Urinary bladder (tissue), 4 donors: ENCODE data around the gene KRTAP2-4. TPM values are rescaled to one million over a fixed set of nuclear protein-coding genes. Genes with fewer than 3 reads are reported as not detected.
"Not testable (repeated sequence)": the region's sequence is repeated elsewhere in the genome, so short reads cannot be mapped to it uniquely, and the experiment has no call there.

Experiments
- DNase-seq: peaks from one replicate; pipeline ENCODE4 v3.0.0-alpha.2; 2015; ENCODE audit errors: extremely low spot score
- H3K27ac ChIP-seq: one replicate; pipeline ENCODE4 v1.5.1; 2013; ENCODE audit warnings: low read depth, mild to moderate bottlenecking, moderate library complexity
- H3K36me3 ChIP-seq: one replicate; pipeline ENCODE4 v1.6.1; 2013; ENCODE audit warnings: mild to moderate bottlenecking, moderate library complexity; ENCODE audit not compliant: insufficient read depth
- H3K4me1 ChIP-seq: one replicate; pipeline ENCODE4 v1.6.1; 2013; ENCODE audit warnings: mild to moderate bottlenecking, moderate library complexity; ENCODE audit not compliant: insufficient read depth
- H3K4me3 ChIP-seq: one replicate; pipeline ENCODE4 v1.5.1; 2013; ENCODE audit warnings: low read depth, low read length
- WGBS: extraction: QIAGEN DNeasy Blood & Tissue Kit; methylation state at CpG from one replicate; pipeline ENCODE4 v1.1.7; 2013; 5-methylcytosine and 5-hydroxymethylcytosine counted together
- polyA plus RNA-seq: library from polyadenylated mRNA; stranded (reverse); fragments of 200-250 nt; gene quantifications from one replicate; pipeline ENCODE4 v1.2.3, GENCODE V29; 2013
- total RNA-seq: library from RNA; depleted of rRNA; stranded (reverse); fragments of >200 nt; gene quantifications from one replicate; pipeline ENCODE4 v1.2.3, GENCODE V29; 2014
- donor health status: healthy with polysubstance abuse.
- donor health status: healthy.

The KRTAP2-4 gene
- total and polyA plus RNA-seq, 2 donors = not detected

GRCh38 chr17:41037853-41038350 lies 27.8 kb downstream of the KRTAP2-4 start:
- WGBS = 75% methylated on average over 2 of the region's 2 CpGs
- Histone ChIP-seq H3K4me1 (no peaks in the 10 kb centered on the region), H3K4me3 (no peak overlapping the region), H3K36me3 (no peaks in the 10 kb centered on the region), H3K27ac (no peak overlapping the region)
- no peak for DNase-seq

DNA sequence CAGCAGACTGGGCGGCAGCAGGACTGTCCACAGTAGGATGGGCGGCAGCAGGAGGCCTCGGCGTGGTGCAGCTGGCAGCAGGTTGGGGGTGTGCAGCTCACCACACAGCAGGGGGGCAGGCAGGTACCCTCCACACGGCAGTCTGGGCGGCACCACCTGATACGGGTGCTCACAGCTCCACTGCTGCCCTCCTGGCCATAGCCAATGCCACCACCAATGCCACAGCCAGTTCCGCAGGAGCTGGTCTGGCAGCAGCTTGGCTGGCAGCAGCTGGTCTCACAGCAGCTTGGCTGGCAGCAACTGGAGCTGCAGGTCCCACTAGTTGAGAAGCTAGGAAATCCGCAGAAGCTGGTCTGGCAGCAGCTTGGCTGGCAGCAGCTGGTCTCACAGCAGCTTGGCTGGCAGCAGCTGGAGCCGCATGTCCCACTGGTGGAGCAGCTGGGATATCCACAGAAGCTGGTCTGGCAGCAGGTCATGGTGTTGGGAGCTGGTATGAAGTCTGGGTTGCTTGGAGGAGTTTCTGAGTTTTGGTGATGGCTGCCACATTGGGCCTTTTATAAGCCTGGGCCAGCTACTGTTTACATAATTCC lies 31.2 kb downstream of the KRTAP2-4 start, which contains the start of gene KRTAP1-3:
Gene KRTAP1-3 (minus strand): TSS at position 529 of the 590 bp plus-strand sequence. CDS start 53 bp downstream, at position 476.
- H3K27ac ChIP-seq, H3K4me1 ChIP-seq, DNase-seq, H3K36me3 ChIP-seq, H3K4me3 ChIP-seq: not testable (repeated sequence)
- WGBS = 88% methylated on average over 10 of the region's 10 CpGs

GRCh38 chr17:41029633-41030245 lies 35.9 kb downstream of the KRTAP2-4 start, which contains the start of gene KRTAP1-4:
TSS of gene KRTAP1-4 (minus strand) at chr17:41030195. CDS start at chr17:41030078, 117 bp downstream.
- Histone ChIP-seq H3K4me3 (no peak within 1 kb of the TSS), H3K36me3 (no peaks in the 10 kb centered on the region), H3K4me1 (no peaks in the 10 kb centered on the region), H3K27ac (no peak within 1 kb of the TSS)
- 90% methylated on average over 12 of the region's 12 CpGs for WGBS
- DNase-seq = no peak

- no peak for DNase-seq
- H3K36me3 ChIP-seq = no peaks in the 10 kb centered on the region
- H3K4me3 ChIP-seq = no peak within 1 kb of the TSS
- H3K4me1 ChIP-seq = no peaks in the 10 kb centered on the region
- H3K27ac ChIP-seq = no peak within 1 kb of the TSS
- WGBS = 67% methylated on average over 9 of the region's 9 CpGs
Observed at GRCh38 chr17:41026715-41027471, 38.8 kb downstream of the KRTAP2-4 start, which contains the start of gene KRTAP1-5. TSS of gene KRTAP1-5 (minus strand) at chr17:41027208. CDS start at chr17:41027155, 53 bp downstream.

GRCh38 chr17:41024697-41025096 lies 41.0 kb downstream of the KRTAP2-4 start:
- no peaks in the 10 kb centered on the region for H3K4me1 ChIP-seq
- H3K27ac ChIP-seq = no peak overlapping the region
- WGBS = 68% methylated on average over 3 of the region's 3 CpGs
- no peak for DNase-seq
- H3K4me3 ChIP-seq = no peak overlapping the region
- H3K36me3 ChIP-seq = no peaks in the 10 kb centered on the region

- no peak for DNase-seq
- H3K36me3 ChIP-seq = no peaks in the 10 kb centered on the region
- H3K4me3 ChIP-seq = no peak overlapping the region
- no peak overlapping the region for H3K27ac ChIP-seq
- no peaks in the 10 kb centered on the region for H3K4me1 ChIP-seq
Observed at GRCh38 chr17:41020336-41020735, 45.3 kb downstream of the KRTAP2-4 start.

DNA sequence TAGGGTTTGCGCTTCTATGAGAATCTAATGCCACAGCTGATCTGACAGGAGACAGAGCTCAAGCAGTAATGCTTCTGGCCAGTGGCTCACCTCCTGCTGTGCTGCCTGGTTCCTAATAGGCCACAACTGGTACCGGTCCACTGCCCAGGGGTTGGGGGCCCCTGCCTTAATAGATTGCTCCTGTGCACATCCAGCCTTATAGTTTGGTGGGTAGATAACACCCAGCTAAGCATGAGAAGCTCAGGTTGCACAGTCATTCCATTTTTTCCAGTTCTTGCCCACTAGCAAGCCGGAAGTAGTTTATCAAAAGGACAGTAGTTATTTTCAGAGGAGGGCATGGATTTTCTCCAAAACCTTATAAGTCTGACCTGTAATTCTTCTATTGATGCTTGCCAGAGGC lies 46.3 kb downstream of the KRTAP2-4 start:
- Histone ChIP-seq H3K4me3 (no peak overlapping the region), H3K27ac (no peak overlapping the region), H3K4me1 (no peaks in the 10 kb centered on the region), H3K36me3 (no peaks in the 10 kb centered on the region)
- DNase-seq = no peak
- WGBS = 93% methylated on average over 3 of the region's 3 CpGs

DNA sequence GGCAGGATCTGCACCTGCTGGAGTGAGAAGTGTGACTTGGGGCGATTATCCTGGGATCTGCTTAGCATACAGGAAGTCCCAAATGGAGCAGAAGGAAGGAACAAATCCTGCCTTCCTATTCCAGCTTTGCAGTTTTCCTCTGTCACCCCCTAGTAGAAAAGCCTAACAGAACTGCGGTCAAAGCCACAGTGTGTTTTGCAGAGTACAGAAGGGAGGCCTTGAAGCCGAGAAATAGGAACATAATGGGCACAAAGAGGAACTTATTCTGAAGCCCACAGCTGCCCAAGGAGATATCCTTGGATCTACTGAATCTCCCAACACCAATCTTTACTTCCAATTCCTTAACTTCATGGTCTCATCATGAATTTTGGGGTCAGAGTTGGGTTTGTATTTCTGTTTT lies 47.1 kb downstream of the KRTAP2-4 start:
- H3K4me3 ChIP-seq = no peak overlapping the region
- WGBS = 84% methylated on average over 3 of the region's 3 CpGs
- DNase-seq = no peak
- no peaks in the 10 kb centered on the region for H3K36me3 ChIP-seq
- no peak overlapping the region for H3K27ac ChIP-seq
- no peaks in the 10 kb centered on the region for H3K4me1 ChIP-seq

- H3K4me1 ChIP-seq = no peaks in the 10 kb centered on the region
- no peak overlapping the region for H3K27ac ChIP-seq
- DNase-seq = no peak
- H3K36me3 ChIP-seq = no peaks in the 10 kb centered on the region
- no peak overlapping the region for H3K4me3 ChIP-seq
- WGBS = 84% methylated on average over 13 of the region's 13 CpGs
Observed at GRCh38 chr17:41016578-41017215, 49.0 kb downstream of the KRTAP2-4 start.

GRCh38 chr17:41015454-41015853 lies 50.2 kb downstream of the KRTAP2-4 start:
- no peak overlapping the region for H3K27ac ChIP-seq
- 57% methylated on average over 7 of the region's 7 CpGs for WGBS
- DNase-seq = no peak
- no peak overlapping the region for H3K4me3 ChIP-seq
- no peaks in the 10 kb centered on the region for H3K36me3 ChIP-seq
- no peaks in the 10 kb centered on the region for H3K4me1 ChIP-seq

Other genes with a start within 250 kb of the KRTAP2-4 start
Only the 30 nearest of the 39 such genes appear.
- gene KRT20, start 180.6 kb downstream of the KRTAP2-4 start, total RNA-seq = 23.2 TPM
- 2.2 TPM for gene KRT20, start 180.6 kb downstream of the KRTAP2-4 start, polyA plus RNA-seq
- gene KRT23, start 128.2 kb downstream of the KRTAP2-4 start, total RNA-seq = 14.7 TPM
- 0.87 TPM for gene KRT23, start 128.2 kb downstream of the KRTAP2-4 start, polyA plus RNA-seq
- not detected for gene KRT39, start 98.9 kb downstream of the KRTAP2-4 start, total RNA-seq
- gene KRT39, start 98.9 kb downstream of the KRTAP2-4 start, polyA plus RNA-seq = not detected
- gene KRT40, start 81.6 kb downstream of the KRTAP2-4 start, total RNA-seq = not detected
- gene KRT40, start 81.6 kb downstream of the KRTAP2-4 start, polyA plus RNA-seq = not detected
- gene KRTAP3-3, start 71.7 kb downstream of the KRTAP2-4 start, total RNA-seq = not detected
- not detected for gene KRTAP3-3, start 71.7 kb downstream of the KRTAP2-4 start, polyA plus RNA-seq
- not detected for gene KRTAP3-2, start 66.0 kb downstream of the KRTAP2-4 start, total RNA-seq
- not detected for gene KRTAP3-2, start 66.0 kb downstream of the KRTAP2-4 start, polyA plus RNA-seq
- gene KRTAP3-1, start 56.8 kb downstream of the KRTAP2-4 start, total RNA-seq = not detected
- gene KRTAP3-1, start 56.8 kb downstream of the KRTAP2-4 start, polyA plus RNA-seq = not detected
- not detected for gene KRTAP1-5, start 38.7 kb downstream of the KRTAP2-4 start, total RNA-seq
- gene KRTAP1-5, start 38.7 kb downstream of the KRTAP2-4 start, polyA plus RNA-seq = 0.11 TPM
- not detected for gene KRTAP1-4, start 35.7 kb downstream of the KRTAP2-4 start, total RNA-seq
- not detected for gene KRTAP1-4, start 35.7 kb downstream of the KRTAP2-4 start, polyA plus RNA-seq
- gene KRTAP1-3, start 31.0 kb downstream of the KRTAP2-4 start, total RNA-seq = not detected
- gene KRTAP1-3, start 31.0 kb downstream of the KRTAP2-4 start, polyA plus RNA-seq = not detected
- gene KRTAP1-1, start 24.4 kb downstream of the KRTAP2-4 start, total RNA-seq = not detected
- not detected for gene KRTAP1-1, start 24.4 kb downstream of the KRTAP2-4 start, polyA plus RNA-seq
- not detected for gene KRTAP2-1, start 18.6 kb downstream of the KRTAP2-4 start, total RNA-seq
- gene KRTAP2-1, start 18.6 kb downstream of the KRTAP2-4 start, polyA plus RNA-seq = not detected
- gene KRTAP2-2, start 10.6 kb downstream of the KRTAP2-4 start, total RNA-seq = not detected
- gene KRTAP2-2, start 10.6 kb downstream of the KRTAP2-4 start, polyA plus RNA-seq = not detected
- gene KRTAP2-3, start 5.8 kb downstream of the KRTAP2-4 start, total RNA-seq = not detected
- not detected for gene KRTAP2-3, start 5.8 kb downstream of the KRTAP2-4 start, polyA plus RNA-seq
- gene KRTAP4-7, start 18.3 kb upstream of the KRTAP2-4 start, total RNA-seq = not detected
- gene KRTAP4-7, start 18.3 kb upstream of the KRTAP2-4 start, polyA plus RNA-seq = not detected
- not detected for gene KRTAP4-8, start 32.3 kb upstream of the KRTAP2-4 start, total RNA-seq
- not detected for gene KRTAP4-8, start 32.3 kb upstream of the KRTAP2-4 start, polyA plus RNA-seq
- not detected for gene KRTAP4-16, start 36.3 kb upstream of the KRTAP2-4 start, total RNA-seq
- not detected for gene KRTAP4-16, start 36.3 kb upstream of the KRTAP2-4 start, polyA plus RNA-seq
- not detected for gene KRTAP4-9, start 39.5 kb upstream of the KRTAP2-4 start, total RNA-seq
- gene KRTAP4-9, start 39.5 kb upstream of the KRTAP2-4 start, polyA plus RNA-seq = not detected
- gene KRTAP4-11, start 52.5 kb upstream of the KRTAP2-4 start, total RNA-seq = not detected
- not detected for gene KRTAP4-11, start 52.5 kb upstream of the KRTAP2-4 start, polyA plus RNA-seq
- not detected for gene KRTAP4-12, start 58.3 kb upstream of the KRTAP2-4 start, total RNA-seq
- gene KRTAP4-12, start 58.3 kb upstream of the KRTAP2-4 start, polyA plus RNA-seq = not detected
- gene KRTAP4-6, start 74.7 kb upstream of the KRTAP2-4 start, total RNA-seq = not detected
- gene KRTAP4-6, start 74.7 kb upstream of the KRTAP2-4 start, polyA plus RNA-seq = not detected
- gene KRTAP4-5, start 83.9 kb upstream of the KRTAP2-4 start, total RNA-seq = not detected
- gene KRTAP4-5, start 83.9 kb upstream of the KRTAP2-4 start, polyA plus RNA-seq = not detected
- not detected for gene KRTAP4-4, start 94.9 kb upstream of the KRTAP2-4 start, total RNA-seq
- gene KRTAP4-4, start 94.9 kb upstream of the KRTAP2-4 start, polyA plus RNA-seq = not detected
- gene KRTAP4-3, start 102.3 kb upstream of the KRTAP2-4 start, total RNA-seq = not detected
- gene KRTAP4-3, start 102.3 kb upstream of the KRTAP2-4 start, polyA plus RNA-seq = not detected
- not detected for gene KRTAP4-2, start 112.3 kb upstream of the KRTAP2-4 start, total RNA-seq
- not detected for gene KRTAP4-2, start 112.3 kb upstream of the KRTAP2-4 start, polyA plus RNA-seq
- gene KRTAP4-1, start 119.0 kb upstream of the KRTAP2-4 start, total RNA-seq = not detected
- not detected for gene KRTAP4-1, start 119.0 kb upstream of the KRTAP2-4 start, polyA plus RNA-seq
- gene KRTAP9-1, start 124.0 kb upstream of the KRTAP2-4 start, total RNA-seq = not detected
- not detected for gene KRTAP9-1, start 124.0 kb upstream of the KRTAP2-4 start, polyA plus RNA-seq
- gene KRTAP9-2, start 160.8 kb upstream of the KRTAP2-4 start, total RNA-seq = not detected
- not detected for gene KRTAP9-2, start 160.8 kb upstream of the KRTAP2-4 start, polyA plus RNA-seq
- gene KRTAP9-3, start 166.6 kb upstream of the KRTAP2-4 start, total RNA-seq = not detected
- gene KRTAP9-3, start 166.6 kb upstream of the KRTAP2-4 start, polyA plus RNA-seq = not detected
- gene KRTAP9-8, start 172.1 kb upstream of the KRTAP2-4 start, total RNA-seq = not detected
- not detected for gene KRTAP9-8, start 172.1 kb upstream of the KRTAP2-4 start, polyA plus RNA-seq